OCI-LY1 (cell line): ENCODE measurements around the gene RNF224.

Experiments used
- H2AFZ ChIP-seq: fragments of 200-600 bp; sonication (generic), shearing (Covaris generic); 2 replicates; pipeline ENCODE4 v1.6.0; 2014; ENCODE audit warnings: antibody characterized with exemption, mild to moderate bottlenecking, low read length
- H3F3A ChIP-seq: fragments of 200-600 bp; sonication (generic), shearing (Covaris generic); 2 replicates; pipeline ENCODE4 v1.6.0; 2014; ENCODE audit warnings: mild to moderate bottlenecking, antibody characterized with exemption, low read length, moderate library complexity; ENCODE audit not compliant: insufficient read depth
- H3K27ac ChIP-seq: fragments of 200-600 bp; sonication (generic); 2 replicates; pipeline ENCODE4 v1.5.1; 2014; ENCODE audit warnings: low read length, mixed run types, mild to moderate bottlenecking, low read depth; ENCODE audit not compliant: poor library complexity, severe bottlenecking
- H3K27me3 ChIP-seq: fragments of 200-600 bp; sonication (generic); 2 replicates; pipeline ENCODE4 v1.6.0; 2014; ENCODE audit warnings: antibody characterized with exemption, mild to moderate bottlenecking, low read length, moderate library complexity; ENCODE audit not compliant: insufficient read depth
- H3K36me3 ChIP-seq: fragments of 200-600 bp; sonication (generic); 2 replicates; pipeline ENCODE4 v1.6.1; 2014; ENCODE audit warnings: mild to moderate bottlenecking, antibody characterized with exemption, low read length, moderate library complexity, mixed read lengths; ENCODE audit not compliant: insufficient read depth
- H3K4me1 ChIP-seq: fragments of 200-600 bp; sonication (generic); 2 replicates; pipeline ENCODE4 v1.5.1; 2014; ENCODE audit warnings: mild to moderate bottlenecking, low read length, moderate library complexity; ENCODE audit not compliant: insufficient read depth, severe bottlenecking
- H3K4me2 ChIP-seq: fragments of 200-600 bp; sonication (generic), shearing (Covaris generic); 2 replicates; pipeline ENCODE4 v1.6.1; 2014; ENCODE audit warnings: low read length
- H3K4me3 ChIP-seq: fragments of 200-600 bp; sonication (generic); 2 replicates; pipeline ENCODE4 v1.5.1; 2014; ENCODE audit warnings: low read length, low read depth, mild to moderate bottlenecking, mixed read lengths; ENCODE audit not compliant: poor library complexity, severe bottlenecking
- H3K79me2 ChIP-seq: fragments of 200-600 bp; shearing (Covaris generic); 2 replicates; pipeline ENCODE4 v1.6.1; 2016; ENCODE audit warnings: mixed run types, low read length, mixed read lengths; ENCODE audit not compliant: insufficient read depth
- H3K9ac ChIP-seq: fragments of 200-600 bp; sonication (generic), shearing (Covaris generic); 2 replicates; pipeline ENCODE4 v1.6.1; 2014; ENCODE audit warnings: mild to moderate bottlenecking, low read length, mixed read lengths
- H3K9me2 ChIP-seq: fragments of 200-600 bp; sonication (generic), shearing (Covaris generic); 2 replicates; pipeline ENCODE4 v1.6.1; 2014; ENCODE audit warnings: low read depth, mild to moderate bottlenecking, low read length, mixed read lengths
- H3K9me3 ChIP-seq: fragments of 200-600 bp; shearing (Covaris generic); 2 replicates; pipeline ENCODE4 v1.6.1; 2014; ENCODE audit warnings: low read length, mixed read lengths
- H4K20me1 ChIP-seq: fragments of 200-600 bp; sonication (generic), shearing (Covaris generic); 2 replicates; pipeline ENCODE4 v1.6.0; 2016; ENCODE audit warnings: mild to moderate bottlenecking, low read length; ENCODE audit not compliant: insufficient read depth
- CTCF ChIP-seq: fragments of 200-600 bp; sonication (generic), shearing (Covaris generic); IDR thresholded peaks from 2 replicates; pipeline ENCODE4 v1.5.1; 2017; ENCODE audit warnings: mild to moderate bottlenecking, antibody characterized with exemption, low read length, moderate library complexity, mixed read lengths
- EZH2 ChIP-seq: fragments of 200-600 bp; sonication (generic), shearing (Covaris generic); IDR thresholded peaks from 2 replicates; pipeline ENCODE4 v1.8.0; 2017; ENCODE audit warnings: borderline replicate concordance, mixed run types, mild to moderate bottlenecking, antibody characterized with exemption, low read length, moderate library complexity, mixed read lengths

Gene RNF224

GRCh38 chr9:137271696-137272076 is 44.4 kb downstream of the RNF224 start:
- H3K4me3 ChIP-seq: no peak overlapping the region
- no peaks in the 10 kb centered on the region for H3K9me2 ChIP-seq
- H3K4me1 ChIP-seq: peaks cover 75% of the 10 kb centered on the region
- peak overlapping the region; percentile 68 for H3K27ac ChIP-seq
- no peak overlapping the region for H2AFZ ChIP-seq
- H3K4me2 ChIP-seq: no peak overlapping the region
- peaks cover 40% of the 10 kb centered on the region for H3K36me3 ChIP-seq
- no peaks in the 10 kb centered on the region for H3F3A ChIP-seq
- no peak overlapping the region for H3K9ac ChIP-seq
- H4K20me1 ChIP-seq: no peaks in the 10 kb centered on the region
- TF ChIP-seq CTCF: no peak
- no peak for TF ChIP-seq EZH2
- H3K27me3 ChIP-seq: no peaks in the 10 kb centered on the region
- no peaks in the 10 kb centered on the region for H3K9me3 ChIP-seq
- H3K79me2 ChIP-seq: no peaks in the 10 kb centered on the region

GRCh38 chr9:137272241-137273094 is 45.2 kb downstream of the RNF224 start:
- peaks cover 75% of the 10 kb centered on the region for H3K4me1 ChIP-seq
- H3F3A ChIP-seq: no peaks in the 10 kb centered on the region
- no peak overlapping the region for H2AFZ ChIP-seq
- no peaks in the 10 kb centered on the region for H3K9me3 ChIP-seq
- H3K4me3 ChIP-seq: no peak overlapping the region
- H3K27ac ChIP-seq: no peak overlapping the region
- H3K79me2 ChIP-seq: no peaks in the 10 kb centered on the region
- TF ChIP-seq EZH2: no peak
- no peak for TF ChIP-seq CTCF
- H3K36me3 ChIP-seq: peaks cover 39% of the 10 kb centered on the region
- H3K9ac ChIP-seq: no peak overlapping the region
- H3K4me2 ChIP-seq: no peak overlapping the region
- no peaks in the 10 kb centered on the region for H4K20me1 ChIP-seq
- H3K27me3 ChIP-seq: no peaks in the 10 kb centered on the region
- no peaks in the 10 kb centered on the region for H3K9me2 ChIP-seq

GRCh38 chr9:137273095-137273490 is 45.8 kb downstream of the RNF224 start:
- no peaks in the 10 kb centered on the region for H3K79me2 ChIP-seq
- H3K9me2 ChIP-seq: no peaks in the 10 kb centered on the region
- no peaks in the 10 kb centered on the region for H4K20me1 ChIP-seq
- no peaks in the 10 kb centered on the region for H3K9me3 ChIP-seq
- peaks cover 34% of the 10 kb centered on the region for H3K36me3 ChIP-seq
- peaks cover 75% of the 10 kb centered on the region for H3K4me1 ChIP-seq
- H3K27ac ChIP-seq: no peak overlapping the region
- H3K9ac ChIP-seq: no peak overlapping the region
- H3K27me3 ChIP-seq: no peaks in the 10 kb centered on the region
- TF ChIP-seq EZH2: no peak
- no peak for TF ChIP-seq CTCF
- H3K4me3 ChIP-seq: no peak overlapping the region
- no peak overlapping the region for H3K4me2 ChIP-seq
- H3F3A ChIP-seq: no peaks in the 10 kb centered on the region
- H2AFZ ChIP-seq: no peak overlapping the region
